KMS-11 (cell line): Measurements from ENCODE around the gene SPOUT1.

Experiments used
- H2AFZ ChIP-seq: fragments of 200-600 bp; sonication (generic); 2 replicates; pipeline ENCODE4 v1.6.1; 2016; ENCODE audit warnings: antibody characterized with exemption, mixed run types, low read depth
- H3K27ac ChIP-seq: fragments of 200-600 bp; sonication (generic); 2 replicates; pipeline ENCODE4 v1.6.1; 2016; ENCODE audit warnings: mild to moderate bottlenecking, mixed run types
- H3K27me3 ChIP-seq: fragments of 200-600 bp; sonication (generic); 2 replicates; pipeline ENCODE4 v1.6.1; 2017; ENCODE audit warnings: mild to moderate bottlenecking, low read depth, mixed run types, moderate library complexity; ENCODE audit not compliant: insufficient read depth
- H3K36me3 ChIP-seq: fragments of 200-600 bp; sonication (generic); 2 replicates; pipeline ENCODE4 v1.6.1; 2017; ENCODE audit warnings: mild to moderate bottlenecking, mixed run types; ENCODE audit not compliant: insufficient read depth
- H3K4me1 ChIP-seq: fragments of 200-600 bp; sonication (generic); 2 replicates; pipeline ENCODE4 v1.6.1; 2016; ENCODE audit warnings: mild to moderate bottlenecking, low read depth, mixed run types; ENCODE audit not compliant: poor library complexity, severe bottlenecking
- H3K4me2 ChIP-seq: fragments of 200-600 bp; sonication (generic); 2 replicates; pipeline ENCODE4 v1.7.0; 2016; ENCODE audit warnings: mild to moderate bottlenecking, mixed run types
- H3K4me3 ChIP-seq: fragments of 200-600 bp; sonication (generic); IDR thresholded peaks from 2 replicates; pipeline ENCODE4 v1.6.1; 2017; ENCODE audit warnings: low read depth, low read length, mixed read lengths; ENCODE audit not compliant: insufficient read depth
- H3K79me2 ChIP-seq: fragments of 200-600 bp; sonication (generic); 2 replicates; pipeline ENCODE4 v1.6.1; 2016; ENCODE audit warnings: low read depth, mixed run types; ENCODE audit not compliant: insufficient read depth
- H3K9ac ChIP-seq: fragments of 200-600 bp; sonication (generic); 2 replicates; pipeline ENCODE4 v1.6.1; 2016; ENCODE audit warnings: mild to moderate bottlenecking, mixed run types
- H4K20me1 ChIP-seq: fragments of 200-600 bp; sonication (generic); 2 replicates; pipeline ENCODE4 v1.6.1; 2016; ENCODE audit warnings: mild to moderate bottlenecking, mixed run types; ENCODE audit not compliant: insufficient read depth
- CTCF ChIP-seq: fragments of 200-600 bp; sonication (generic); conservative IDR thresholded peaks from 2 replicates; pipeline ENCODE4 v1.6.1; 2017; ENCODE audit warnings: low read depth, mild to moderate bottlenecking, antibody characterized with exemption, low read length, moderate library complexity, mixed read lengths

SPOUT1 gene

GRCh38 chr9:128841694-128842492, 12.3 kb upstream of the SPOUT1 start:
- Histone ChIP-seq H3K36me3 (no peaks in the 10 kb centered on the region), H3K9ac (no peak overlapping the region), H3K4me2 (no peak overlapping the region), H2AFZ (no peak overlapping the region), H3K4me3 (no peak overlapping the region), H4K20me1 (no peaks in the 10 kb centered on the region), H3K79me2 (no peaks in the 10 kb centered on the region), H3K4me1 (no peaks in the 10 kb centered on the region), H3K27me3 (no peaks in the 10 kb centered on the region), H3K27ac (no peak overlapping the region)
- no peak for TF ChIP-seq CTCF

DNA sequence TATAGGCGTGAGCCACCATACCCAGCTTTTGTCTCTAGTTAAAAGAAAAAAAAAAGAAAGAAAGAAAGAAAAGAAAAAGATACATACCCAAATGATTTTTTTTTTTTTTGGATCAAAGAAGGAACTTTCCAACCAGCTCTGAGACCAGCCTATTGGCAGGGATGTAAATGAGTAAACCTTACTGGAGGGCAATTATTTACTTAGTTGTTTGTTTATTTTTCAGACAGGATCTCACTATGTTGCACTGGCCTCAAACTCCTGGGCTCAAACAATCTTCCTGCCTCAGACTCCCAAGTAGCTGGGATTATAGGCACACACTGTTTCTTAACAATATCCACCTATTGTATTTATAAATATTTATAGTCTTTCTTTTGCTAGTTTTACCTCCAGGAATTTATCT, 10.9 kb upstream of the SPOUT1 start:
- H3K27ac ChIP-seq: no peak overlapping the region
- H3K9ac ChIP-seq: no peak overlapping the region
- H3K4me3 ChIP-seq: no peak overlapping the region

GRCh38 chr9:128838338-128838737, 8.7 kb upstream of the SPOUT1 start:
- Histone ChIP-seq H4K20me1 (no peaks in the 10 kb centered on the region), H3K79me2 (no peaks in the 10 kb centered on the region), H3K27me3 (no peaks in the 10 kb centered on the region), H3K4me1 (no peaks in the 10 kb centered on the region), H3K27ac (no peak overlapping the region), H2AFZ (no peak overlapping the region), H3K4me3 (no peak overlapping the region), H3K4me2 (no peak overlapping the region), H3K9ac (no peak overlapping the region), H3K36me3 (no peaks in the 10 kb centered on the region)
- TF ChIP-seq CTCF: no peak

More for the DNA sequence above, 10.9 kb upstream of the SPOUT1 start:
- Histone ChIP-seq H3K4me1 (no peaks in the 10 kb centered on the region), H3K79me2 (no peaks in the 10 kb centered on the region), H3K4me2 (no peak overlapping the region), H4K20me1 (no peaks in the 10 kb centered on the region), H3K27me3 (no peaks in the 10 kb centered on the region), H3K36me3 (no peaks in the 10 kb centered on the region), H2AFZ (no peak overlapping the region)
- no peak for TF ChIP-seq CTCF

- Histone ChIP-seq H2AFZ (no peak overlapping the region), H3K79me2 (no peaks in the 10 kb centered on the region), H3K4me1 (no peaks in the 10 kb centered on the region), H3K4me3 (no peak overlapping the region), H3K4me2 (no peak overlapping the region), H3K27ac (no peak overlapping the region), H3K9ac (no peak overlapping the region), H3K36me3 (no peaks in the 10 kb centered on the region), H4K20me1 (no peaks in the 10 kb centered on the region), H3K27me3 (no peaks in the 10 kb centered on the region)
- no peak for TF ChIP-seq CTCF
Observed at GRCh38 chr9:128836509-128837145, 7.0 kb upstream of the SPOUT1 start.
